Adrenal gland (tissue), 12 donors: ENCODE data around the gene CCDC74A. TPM values are rescaled to one million over a fixed set of nuclear protein-coding genes. Genes with fewer than 3 reads are reported as not detected.
"Not testable (repeated sequence)": the region's sequence is repeated elsewhere in the genome, so short reads cannot be mapped to it uniquely, and the experiment has no call there.

ENCODE experiments used
- DNase-seq, 7 donors: peaks; one replicate each; pipeline ENCODE4 v3.0.0-alpha.2; 2019 to 2020
- H3K27ac ChIP-seq, 5 donors: fragments of 200-600 bp; sonication (generic) in 4 of 5; 1 replicate in 3 of 5; 2 replicates in 2 of 5; pipeline versions ENCODE4 v1.5.1 to v1.8.0; 2016 to 2020; ENCODE audit warnings: mild to moderate bottlenecking in 1 of 5
- H3K27me3 ChIP-seq: fragments of 200-600 bp; 2 replicates; pipeline ENCODE4 v1.8.0; 2021
- H3K36me3 ChIP-seq, 2 donors: fragments of 200-600 bp; replicated peaks in 1 of 2; 1 replicate in 1 of 2; 2 replicates in 1 of 2; pipeline versions ENCODE4 v1.5.1 to v1.8.0; 2018 to 2022
- H3K4me1 ChIP-seq, 2 donors: fragments of 200-600 bp; replicated peaks in 1 of 2; 1 replicate in 1 of 2; 2 replicates in 1 of 2; pipeline versions ENCODE4 v1.5.1 to v1.8.0; 2018 to 2021
- H3K4me3 ChIP-seq, 4 donors: fragments of 200-600 bp; sonication (generic) in 3 of 4; one replicate each; pipeline ENCODE4 v1.5.1; 2016 to 2018
- H3K9me3 ChIP-seq, 3 donors: fragments of 200-600 bp; sonication (generic) in 1 of 3; replicated peaks in 1 of 3; 1 replicate in 2 of 3; 2 replicates in 1 of 3; pipeline versions ENCODE4 v1.5.1 to v1.8.0; 2016 to 2021
- CTCF ChIP-seq, 6 experiments: fragments of 450-650 bp in 4 of 6; fragments of 200-600 bp in 2 of 6; sonication (generic) in 1 of 6; IDR thresholded peaks; 1 replicate in 5 of 6; 2 replicates in 1 of 6; pipeline versions ENCODE4 v1.5.1 to v1.8.0; 2016 to 2021; ENCODE audit warnings: antibody characterized with exemption in 6 of 6, mild to moderate bottlenecking in 2 of 6, moderate library complexity in 1 of 6
- POLR2A ChIP-seq, 2 donors: fragments of 450-650 bp; IDR thresholded peaks; one replicate each; pipeline ENCODE4 v1.6.1; 2017; ENCODE audit warnings: antibody characterized with exemption in 2 of 2, mild to moderate bottlenecking in 2 of 2, moderate library complexity in 1 of 2
- WGBS, 4 donors: extraction: QIAGEN DNeasy Blood & Tissue Kit in 2 of 4; methylation state at CpG; one replicate each; pipeline versions ENCODE4 v1.1.5 to v1.1.7; 2013 to 2017; 5-methylcytosine and 5-hydroxymethylcytosine counted together
- intact Hi-C, 2 donors: fragments of 100-400 bp; cut with DNase I; formaldehyde crosslinking; loops; one replicate each; pipeline versions ENCODE4 v1.14.1 to v1.15.0; 2022 to 2023
- polyA plus RNA-seq, 3 donors: library from polyadenylated mRNA; stranded (reverse); fragments of 200-250 nt in 2 of 3; fragments of 350-450 nt in 1 of 3; fragmentation: Illumina TruSeq in 1 of 3; extraction: RNeasy Lipid Tissue Mini Kit (QIAGEN cat#74804) in 1 of 3; gene quantifications; one replicate each; pipeline ENCODE4 v1.2.3, GENCODE V29; 2013 to 2014
- total RNA-seq, 9 donors: library from RNA; depleted of rRNA in 4 of 9; stranded (reverse); fragments of >200 nt in 4 of 9; fragments of 120-200 nt in 1 of 9; fragmentation: NEBNext Ultra II Directional in 1 of 9; extraction: Animal tissue kit (Norgen Biotek cat#: 25700) in 1 of 9; gene quantifications; one replicate each; pipeline versions ENCODE4 v1.1.0 to v1.2.4, GENCODE V29; 2013 to 2023
- donor health status: healthy with polysubstance abuse.
- donor health status: Bipolar disorder and iron deficiency.
- donor health status: DM: yes; HTN: yes; CAD: no.
- donor health status: DM: no; HTN: no; CAD: no.
- donor health status: DM: no; HTN: no; CAD: no.
- donor health status: DM: yes; HTN: yes; CAD: no.

Gene CCDC74A
- total and polyA plus RNA-seq, 12 donors, result 8.4 to 77.1 (median 35.2) TPM

- Histone ChIP-seq H3K4me1 (peaks cover 14 to 18% of the 10 kb centered on the region in 2 donors), H3K27ac (peak overlapping the region; percentile 62 to 98 (median 87)), H3K36me3 (no peaks in the 10 kb centered on the region), H3K4me3 (peak overlapping the region; percentile 21 to 99 (median 56)), H3K27me3 (no peaks in the 10 kb centered on the region), H3K9me3 (no peaks in the 10 kb centered on the region)
- peak; percentile 57 to 92 (median 77) for TF ChIP-seq CTCF (IDR thresholded peaks at IDR 0.05)
- TF ChIP-seq POLR2A (IDR thresholded peaks at IDR 0.05), result peak in 1 of 2 donors; percentile 55
- DNase-seq, result peak; percentile 92 to 97 (median 95)
- intact Hi-C loops, result loop anchor here (5.0 to 10.0 kb wide), 2 partner anchors 78 to 180 kb away; no protein-coding TSS in a partner anchor
- 0 to 2% (median 1%) methylated on average over 18 to 79 of the region's 79 CpGs for WGBS, 4 donors
Observed at GRCh38 chr2:131492418-131493198, 35.1 kb upstream of the CCDC74A start.

GRCh38 chr2:131493199-131493968 is 34.3 kb upstream of the CCDC74A start:
- Histone ChIP-seq H3K27ac (peak overlapping the region; percentile 62 to 98 (median 87)), H3K9me3 (no peaks in the 10 kb centered on the region), H3K36me3 (no peaks in the 10 kb centered on the region), H3K4me1 (peaks cover 14 to 18% of the 10 kb centered on the region in 2 donors), H3K4me3 (peak overlapping the region; percentile 21 to 99 (median 56)), H3K27me3 (no peaks in the 10 kb centered on the region)
- DNase-seq, result no peak
- 0 to 1% (median 0%) methylated on average over 21 to 40 of the region's 40 CpGs for WGBS, 4 donors
- intact Hi-C loops, result loop anchor here (5.0 to 10.0 kb wide), 2 partner anchors 79 to 179 kb away; no protein-coding TSS in a partner anchor
- TF ChIP-seq POLR2A (IDR thresholded peaks at IDR 0.05) (no peak), CTCF (IDR thresholded peaks at IDR 0.05) (no peak)

GRCh38 chr2:131495506-131495905 is 32.2 kb upstream of the CCDC74A start:
- DNase-seq, H3K4me3 ChIP-seq, H3K27ac ChIP-seq, H3K9me3 ChIP-seq, H3K27me3 ChIP-seq: not testable (repeated sequence)
- intact Hi-C loops, result loop anchor here in 1 of 2 donors (10.0 kb wide), 1 partner anchor 81 kb away; no protein-coding TSS in a partner anchor
- 73 to 95% (median 89%) methylated on average over 1 of the region's 1 CpG for WGBS, 4 donors
- H3K4me1 ChIP-seq, result peaks cover 17 to 18% of the 10 kb centered on the region in 2 donors
- H3K36me3 ChIP-seq, result peaks cover 0 to 11% of the 10 kb centered on the region in 2 donors

GRCh38 chr2:131498321-131498973 is 29.2 kb upstream of the CCDC74A start:
- H3K27ac ChIP-seq, result peak overlapping the region in 3 of 5 donors; percentile 13 to 65 (median 52)
- intact Hi-C loops, result loop anchor here in 1 of 2 donors (10.0 kb wide), 1 partner anchor 84 kb away; no protein-coding TSS in a partner anchor
- H3K4me3 ChIP-seq, H3K9me3 ChIP-seq, H3K27me3 ChIP-seq: not testable (repeated sequence)
- peak; percentile 62 to 83 (median 74) for DNase-seq
- 53 to 71% (median 59%) methylated on average over 8 of the region's 8 CpGs for whole genome bisulfite sequencing, 4 donors
- peak in 1 of 2 donors; percentile 28 for TF ChIP-seq POLR2A (IDR thresholded peaks at IDR 0.05)
- H3K4me1 ChIP-seq, result peaks cover 11 to 17% of the 10 kb centered on the region in 2 donors
- H3K36me3 ChIP-seq, result peaks cover 0 to 34% of the 10 kb centered on the region in 2 donors

GRCh38 chr2:131503587-131503986 is 24.1 kb upstream of the CCDC74A start:
- intact Hi-C loops, result not testable (repeated sequence)
- 87 to 97% (median 92%) methylated on average over 2 to 4 of the region's 4 CpGs for WGBS, 4 donors
- H3K36me3 ChIP-seq, result peaks cover 0 to 76% of the 10 kb centered on the region in 2 donors

GRCh38 chr2:131504082-131504750 is 23.5 kb upstream of the CCDC74A start:
- H3K9me3 ChIP-seq, H3K4me1 ChIP-seq, intact Hi-C loops, DNase-seq, H3K4me3 ChIP-seq, H3K27ac ChIP-seq, H3K27me3 ChIP-seq: not testable (repeated sequence)
- WGBS, 4 donors, result 75 to 82% (median 76%) methylated on average over 7 of the region's 7 CpGs
- H3K36me3 ChIP-seq, result peaks cover 0 to 80% of the 10 kb centered on the region in 2 donors

More at GRCh38 chr2:131503587-131503986, 24.1 kb upstream of the CCDC74A start:
- H3K27me3 ChIP-seq, H3K4me1 ChIP-seq, H3K27ac ChIP-seq, H3K9me3 ChIP-seq, H3K4me3 ChIP-seq, DNase-seq: not testable (repeated sequence)
